Lower lobe of right lung (tissue), 2 donors: ENCODE results near the gene ZNF521. TPM values are rescaled to one million over a fixed set of nuclear protein-coding genes. Genes with fewer than 3 reads are reported as not detected.

Experiments
- ATAC-seq, 2 donors: fragments of 200-7000 bp; cut with Tn5 transposase; one replicate each; pipeline ENCODE4 v1.9.1; 2020 to 2022; ENCODE audit warnings: mild to moderate bottlenecking in 2 of 2, moderate library complexity in 2 of 2
- DNase-seq: peaks from one replicate; pipeline ENCODE4 v3.0.0-alpha.2; 2020
- H3K27ac ChIP-seq: fragments of 200-600 bp; one replicate; pipeline ENCODE4 v1.8.0; 2022
- H3K27me3 ChIP-seq: fragments of 200-600 bp; one replicate; pipeline ENCODE4 v1.8.0; 2022; ENCODE audit warnings: low read depth
- H3K36me3 ChIP-seq: fragments of 200-600 bp; one replicate; pipeline ENCODE4 v1.8.0; 2022; ENCODE audit warnings: mild to moderate bottlenecking
- H3K4me1 ChIP-seq: fragments of 200-600 bp; one replicate; pipeline ENCODE4 v1.8.0; 2022
- H3K4me3 ChIP-seq: fragments of 200-600 bp; one replicate; pipeline ENCODE4 v1.8.0; 2022; ENCODE audit warnings: mild to moderate bottlenecking
- H3K9me3 ChIP-seq: fragments of 200-600 bp; one replicate; pipeline ENCODE4 v1.8.0; 2022
- intact Hi-C: fragments of 100-400 bp; cut with DNase I; formaldehyde crosslinking; loops from one replicate; pipeline ENCODE4 v1.11.0; 2022
- total RNA-seq: library from RNA; stranded (reverse); fragmentation: NEBNext Ultra II Directional; extraction: Animal tissue kit (Norgen Biotek cat#: 25700); gene quantifications from one replicate; pipeline ENCODE4 v1.2.1, GENCODE V29; 2021
- TF ChIP-seq, protein P1 (sequence below): fragments of 200-600 bp; IDR thresholded peaks from one replicate; pipeline ENCODE4 v1.8.0; 2022; ENCODE audit warnings: antibody characterized with exemption, mild to moderate bottlenecking
- donor health status: DM: no; HTN: yes; CAD: no; lungs with severe emphysema.

ZNF521 gene
- total RNA-seq, 1 donor from 2014 or later, result 12.7 TPM

DNA sequence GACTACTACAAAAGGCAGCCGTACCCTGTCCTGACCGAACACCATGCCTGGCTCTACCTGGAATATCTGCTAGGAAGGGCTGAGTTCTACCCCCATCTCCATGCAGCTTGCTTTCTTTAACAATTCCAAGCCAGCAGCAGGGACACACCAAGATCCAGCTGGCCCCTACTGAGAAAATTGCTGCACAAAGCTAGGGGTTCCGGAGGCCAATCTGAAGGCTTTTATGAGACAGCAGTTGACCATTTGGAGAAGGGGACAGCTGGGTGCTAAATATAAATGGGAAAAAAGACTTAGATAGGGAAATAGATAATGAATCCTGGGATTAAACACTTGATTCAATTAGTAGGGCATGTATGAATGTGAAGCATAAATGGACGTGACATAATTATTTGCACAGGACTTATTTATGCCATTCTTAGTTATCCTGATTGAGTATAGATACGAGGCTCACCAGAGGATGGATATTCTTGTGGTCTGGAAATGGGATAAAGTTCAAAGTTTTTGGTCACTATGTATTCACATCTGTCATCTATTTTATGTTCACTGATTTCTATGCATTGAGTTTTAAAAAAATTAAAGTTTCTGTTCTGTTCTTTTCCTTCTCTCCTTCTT is 204.0 kb downstream of the ZNF521 start:
- no peaks in the 10 kb centered on the region for H3K36me3 ChIP-seq
- H3K4me1 ChIP-seq, result no peaks in the 10 kb centered on the region
- intact Hi-C loops, result no loop called here
- ATAC-seq, result no peak
- no peak overlapping the region for H3K27ac ChIP-seq
- H3K27me3 ChIP-seq, result no peaks in the 10 kb centered on the region
- DNase-seq, result no peak
- TF ChIP-seq, protein P1, sequence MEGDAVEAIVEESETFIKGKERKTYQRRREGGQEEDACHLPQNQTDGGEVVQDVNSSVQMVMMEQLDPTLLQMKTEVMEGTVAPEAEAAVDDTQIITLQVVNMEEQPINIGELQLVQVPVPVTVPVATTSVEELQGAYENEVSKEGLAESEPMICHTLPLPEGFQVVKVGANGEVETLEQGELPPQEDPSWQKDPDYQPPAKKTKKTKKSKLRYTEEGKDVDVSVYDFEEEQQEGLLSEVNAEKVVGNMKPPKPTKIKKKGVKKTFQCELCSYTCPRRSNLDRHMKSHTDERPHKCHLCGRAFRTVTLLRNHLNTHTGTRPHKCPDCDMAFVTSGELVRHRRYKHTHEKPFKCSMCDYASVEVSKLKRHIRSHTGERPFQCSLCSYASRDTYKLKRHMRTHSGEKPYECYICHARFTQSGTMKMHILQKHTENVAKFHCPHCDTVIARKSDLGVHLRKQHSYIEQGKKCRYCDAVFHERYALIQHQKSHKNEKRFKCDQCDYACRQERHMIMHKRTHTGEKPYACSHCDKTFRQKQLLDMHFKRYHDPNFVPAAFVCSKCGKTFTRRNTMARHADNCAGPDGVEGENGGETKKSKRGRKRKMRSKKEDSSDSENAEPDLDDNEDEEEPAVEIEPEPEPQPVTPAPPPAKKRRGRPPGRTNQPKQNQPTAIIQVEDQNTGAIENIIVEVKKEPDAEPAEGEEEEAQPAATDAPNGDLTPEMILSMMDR, result no peak
- no peak overlapping the region for H3K4me3 ChIP-seq
- no peaks in the 10 kb centered on the region for H3K9me3 ChIP-seq

DNA sequence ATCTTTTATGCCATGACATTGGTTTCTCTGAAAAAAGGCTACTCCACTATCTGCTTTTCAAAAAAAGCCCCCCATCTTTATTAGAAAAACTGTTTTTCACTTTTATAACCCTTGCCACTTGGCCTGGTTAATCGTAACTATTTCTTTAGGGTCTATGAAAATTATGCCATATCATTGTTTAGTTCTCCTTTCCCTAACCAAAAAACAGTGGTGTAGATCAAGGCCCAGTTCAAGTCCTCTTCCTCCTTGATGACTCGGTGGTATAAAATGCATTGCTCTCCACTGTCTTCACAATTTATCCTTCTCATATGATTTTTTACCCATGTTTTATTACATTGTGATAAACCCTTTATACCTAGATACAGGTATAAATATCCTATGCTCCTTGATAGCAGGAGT is 205.5 kb downstream of the ZNF521 start:
- no peaks in the 10 kb centered on the region for H3K9me3 ChIP-seq
- no peaks in the 10 kb centered on the region for H3K36me3 ChIP-seq
- TF ChIP-seq, protein P1, result no peak
- no peak overlapping the region for H3K27ac ChIP-seq
- intact Hi-C loops, result no loop called here
- H3K4me1 ChIP-seq, result no peaks in the 10 kb centered on the region
- no peaks in the 10 kb centered on the region for H3K27me3 ChIP-seq
- DNase-seq (no peak), ATAC-seq (no peak)
- no peak overlapping the region for H3K4me3 ChIP-seq

DNA sequence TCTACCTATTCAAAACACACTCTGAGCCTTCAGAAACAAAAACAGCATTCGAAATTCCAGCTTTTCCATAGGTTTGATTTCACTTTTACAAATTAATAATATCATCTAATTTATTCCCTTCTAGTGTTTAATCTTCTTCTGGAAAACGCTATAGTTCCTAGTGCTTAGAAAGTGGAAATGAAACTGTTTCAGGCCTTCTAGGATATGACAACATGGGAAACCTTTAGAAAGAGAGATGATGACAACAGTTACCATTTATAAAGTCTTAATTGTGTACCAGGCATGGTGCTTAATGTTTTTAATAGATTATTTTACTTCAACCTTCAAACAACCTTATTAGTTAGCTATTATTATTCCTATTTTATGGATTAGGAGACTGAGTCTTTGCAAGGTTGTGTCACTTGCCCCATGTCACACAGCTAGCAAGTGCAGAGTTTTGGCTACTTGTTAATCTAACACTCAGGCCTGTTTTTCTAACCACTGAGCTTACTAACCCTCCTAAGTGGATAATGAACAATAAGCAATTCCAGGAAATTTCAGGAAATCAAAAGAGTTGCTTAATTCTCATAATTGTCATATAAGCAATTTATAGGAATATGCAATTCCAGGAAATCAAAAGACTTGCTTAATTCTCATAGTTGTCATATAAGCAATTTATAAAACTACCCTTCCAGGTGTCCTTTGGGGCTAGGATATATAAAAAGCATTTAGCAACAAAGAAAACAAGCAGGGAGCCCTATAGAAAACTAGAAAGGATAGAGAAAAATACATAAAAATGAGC is 206.0 kb downstream of the ZNF521 start:
- H3K27ac ChIP-seq, result no peak overlapping the region
- DNase-seq, result no peak
- no peaks in the 10 kb centered on the region for H3K9me3 ChIP-seq
- no peaks in the 10 kb centered on the region for H3K27me3 ChIP-seq
- intact Hi-C loops, result no loop called here
- no peaks in the 10 kb centered on the region for H3K36me3 ChIP-seq
- H3K4me1 ChIP-seq, result no peaks in the 10 kb centered on the region
- ATAC-seq, result no peak
- TF ChIP-seq, protein P1, result no peak
- no peak overlapping the region for H3K4me3 ChIP-seq

DNA sequence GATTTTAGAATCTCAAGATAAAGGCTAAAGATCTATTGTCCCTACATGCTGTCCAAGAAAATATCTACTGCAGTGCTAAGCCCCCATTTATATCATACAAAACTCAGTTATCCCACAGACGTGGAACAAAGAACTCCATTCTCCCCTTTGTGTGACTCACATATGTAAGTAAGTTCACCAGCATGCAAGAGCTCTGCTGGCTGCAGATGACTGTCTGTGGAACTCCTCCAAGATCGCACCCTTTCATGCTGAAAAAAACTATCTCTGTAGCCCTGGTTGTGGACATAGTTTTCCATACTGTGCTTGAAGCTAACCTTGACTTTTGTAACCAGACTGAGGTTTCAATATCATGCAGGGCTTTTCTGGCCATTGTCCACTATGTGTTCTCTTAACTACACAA is 207.1 kb downstream of the ZNF521 start:
- ATAC-seq, result no peak
- DNase-seq, result no peak

DNA sequence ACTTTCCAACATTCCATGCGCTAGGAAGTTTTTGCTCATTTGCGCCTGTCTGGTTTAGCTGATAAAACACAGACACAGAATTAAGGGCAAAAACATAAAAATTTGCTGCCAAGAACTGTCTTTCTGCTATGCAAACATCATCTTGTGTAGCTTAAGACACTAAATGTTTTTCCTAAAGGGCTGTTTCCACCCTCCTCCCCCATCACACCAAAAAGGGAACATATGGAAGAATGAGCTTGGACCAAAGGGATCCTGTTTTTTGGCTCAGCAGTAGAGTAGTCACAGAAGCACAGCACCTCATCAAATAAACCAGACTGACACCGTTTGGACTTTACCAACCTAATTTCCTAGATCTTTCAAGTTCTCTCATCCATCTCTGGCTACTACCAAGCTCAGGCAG is 210.1 kb downstream of the ZNF521 start:
- intact Hi-C loops, result no loop called here
- H3K9me3 ChIP-seq, result no peaks in the 10 kb centered on the region
- no peak for DNase-seq
- TF ChIP-seq, protein P1, result no peak
- ATAC-seq, result no peak
- H3K36me3 ChIP-seq, result no peaks in the 10 kb centered on the region
- no peaks in the 10 kb centered on the region for H3K4me1 ChIP-seq
- H3K27ac ChIP-seq, result no peak overlapping the region
- no peaks in the 10 kb centered on the region for H3K27me3 ChIP-seq
- no peak overlapping the region for H3K4me3 ChIP-seq

More for the DNA sequence above, 207.1 kb downstream of the ZNF521 start:
- no peaks in the 10 kb centered on the region for H3K4me1 ChIP-seq
- H3K27ac ChIP-seq, result no peak overlapping the region
- TF ChIP-seq, protein P1, result no peak
- H3K36me3 ChIP-seq, result no peaks in the 10 kb centered on the region
- no peak overlapping the region for H3K4me3 ChIP-seq
- H3K9me3 ChIP-seq, result no peaks in the 10 kb centered on the region
- intact Hi-C loops, result no loop called here
- no peaks in the 10 kb centered on the region for H3K27me3 ChIP-seq
